Stromal cell of bone marrow (primary cell): Measurements from ENCODE around the gene DHPS.
"Not testable (repeated sequence)": the region's sequence is repeated elsewhere in the genome, so short reads cannot be mapped to it uniquely, and the experiment has no call there.

Experiments used
- DNase-seq: peaks from one replicate; pipeline ENCODE4 v3.0.0-alpha.2; 2012; ENCODE audit warnings: low read depth

DHPS gene

DNA sequence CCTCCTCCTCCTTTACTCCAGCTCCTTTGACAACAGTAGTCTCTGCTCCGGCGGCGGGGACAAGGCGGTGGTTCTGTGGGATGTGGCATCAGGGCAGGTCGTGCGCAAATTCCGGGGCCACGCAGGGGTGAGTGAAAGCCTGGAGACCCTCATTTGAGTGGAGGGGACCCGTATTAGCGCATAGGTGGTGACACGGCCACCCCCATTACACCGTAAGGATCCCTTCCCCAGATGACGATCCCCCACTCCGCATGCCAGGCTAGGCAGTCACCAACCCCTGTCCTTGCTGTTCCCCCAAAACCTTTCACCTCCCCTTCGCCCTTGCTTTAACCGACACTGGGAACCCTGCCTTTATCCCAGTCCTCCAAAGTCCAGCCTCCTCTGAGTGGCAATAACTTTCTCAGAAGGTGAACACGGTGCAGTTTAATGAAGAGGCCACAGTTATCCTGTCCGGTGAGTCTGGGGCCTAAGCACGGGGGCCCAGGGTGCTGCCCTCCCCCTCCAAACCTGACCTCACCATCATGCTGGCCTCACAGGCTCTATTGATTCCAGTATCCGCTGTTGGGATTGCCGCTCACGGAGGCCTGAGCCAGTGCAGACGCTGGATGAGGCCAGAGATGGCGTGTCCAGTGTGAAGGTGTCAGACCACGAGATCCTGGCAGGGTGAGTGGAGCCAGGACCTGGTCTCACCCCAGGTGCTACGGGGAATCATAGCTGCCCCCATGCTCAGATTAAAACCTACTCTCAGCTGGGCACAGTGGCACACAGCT is 11.3 kb downstream of the DHPS start:
- DNase-seq: no peak

DNA sequence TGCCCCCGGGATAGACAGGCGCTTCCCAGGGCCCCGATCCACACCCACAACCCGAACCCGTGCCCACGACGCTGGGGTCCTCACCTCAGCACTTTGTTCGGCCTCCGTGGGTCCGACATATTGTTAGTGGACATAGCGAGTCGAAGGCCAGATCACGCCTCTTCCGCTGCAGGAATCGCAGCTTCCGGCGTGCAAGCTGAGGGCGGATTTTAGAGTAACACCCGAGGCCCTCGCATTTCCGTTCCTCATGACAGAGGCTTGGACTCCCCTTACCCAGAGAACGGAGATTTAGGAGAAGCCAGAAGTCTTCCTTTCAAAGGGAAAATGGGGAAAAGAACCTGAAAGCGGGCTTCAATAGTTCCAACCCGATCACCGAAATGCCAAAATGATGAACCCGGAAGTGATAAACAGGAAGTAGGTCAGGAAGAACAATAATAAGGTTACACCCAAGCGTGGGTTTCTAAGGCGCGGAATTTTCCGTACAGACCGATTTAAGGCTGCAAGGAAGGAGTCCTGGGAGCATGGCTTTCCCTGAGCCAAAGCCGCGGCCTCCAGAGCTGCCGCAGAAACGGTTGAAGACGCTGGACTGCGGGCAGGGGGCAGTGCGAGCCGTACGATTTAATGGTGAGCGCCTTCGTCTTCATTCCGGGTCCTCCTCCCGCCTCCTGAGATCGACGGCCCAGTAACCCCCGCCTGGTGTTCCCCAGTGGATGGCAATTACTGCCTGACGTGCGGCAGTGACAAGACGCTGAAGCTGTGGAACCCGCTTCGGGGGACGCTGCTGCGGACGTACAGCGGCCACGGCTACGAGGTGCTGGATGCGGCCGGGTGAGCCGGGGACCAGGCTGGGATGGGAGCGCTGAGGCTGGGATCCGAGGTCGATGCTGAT is 12.2 kb downstream of the DHPS start:
- peak; percentile 64 for DNase-seq

DNA sequence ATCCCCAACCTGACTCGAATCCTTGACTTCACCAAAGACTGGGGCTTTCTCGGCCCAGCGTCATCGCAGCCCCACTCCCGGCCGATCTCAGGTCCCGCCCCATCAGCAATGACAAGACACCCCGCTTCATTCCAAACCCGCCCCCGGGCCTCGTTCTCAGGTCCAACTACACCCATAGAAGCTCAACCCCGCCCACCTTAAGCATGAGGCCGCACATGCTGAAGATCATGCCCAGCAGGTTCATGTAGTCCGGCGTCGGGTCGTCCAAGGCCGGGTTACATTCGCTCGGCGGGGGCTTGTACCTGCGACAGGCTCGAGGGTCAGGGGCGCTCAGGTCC is 12.8 kb downstream of the DHPS start:
- DNase-seq: peak; percentile 33

- DNase-seq: no peak
Observed at GRCh38 chr19:12668346-12668745, 13.3 kb downstream of the DHPS start.

- DNase-seq: no peak
Observed at GRCh38 chr19:12667731-12668302, 13.9 kb downstream of the DHPS start.

DNA sequence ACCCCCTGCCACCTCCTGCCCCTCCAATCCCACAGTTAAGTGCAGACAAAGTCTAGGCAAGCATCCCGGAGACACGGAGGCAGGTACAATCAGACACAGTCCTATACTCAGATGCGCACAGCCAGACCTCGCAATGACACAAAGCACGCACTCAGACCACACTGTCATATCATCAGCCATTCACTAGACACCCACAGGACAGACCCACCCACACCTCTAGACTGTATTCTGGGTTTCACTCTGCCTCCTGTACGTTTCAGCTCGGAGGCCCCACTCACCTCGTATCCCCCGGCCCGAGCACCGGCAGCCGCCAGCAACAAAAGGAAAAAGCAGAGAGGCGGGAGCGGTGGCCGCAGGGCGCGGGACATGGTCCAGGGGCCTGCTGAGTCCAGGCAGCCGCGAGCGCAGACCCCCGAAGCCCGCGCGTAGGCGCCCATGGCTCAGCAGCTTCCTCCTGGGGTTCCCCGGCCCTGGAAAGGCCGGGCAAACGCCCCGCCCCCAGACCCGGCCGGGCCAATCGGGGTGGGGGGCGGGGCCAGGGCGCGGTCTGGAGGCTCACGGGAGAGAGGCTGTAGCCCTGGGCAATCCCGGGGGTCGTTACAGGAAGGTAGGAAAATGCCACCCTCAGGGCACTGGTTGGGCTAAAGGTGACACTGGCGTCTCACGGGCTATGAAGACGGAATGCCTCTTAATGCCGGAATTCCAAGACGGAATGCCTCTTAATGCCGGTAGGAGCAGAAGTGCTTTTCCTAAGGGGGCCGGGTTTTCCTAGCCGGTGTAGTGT is 15.2 kb downstream of the DHPS start, which contains the start of the genes MAN2B1 and WDR83:
Gene MAN2B1, minus strand, starts transcription at position 478 of the 784 bp plus-strand sequence. Its CDS starts 41 bp downstream, at position 437.
Gene WDR83, plus strand, starts transcription at position 543 of the 784 bp plus-strand sequence. CDS start 2,984 bp downstream, outside the sequence.
- peak; percentile 48 for DNase-seq

GRCh38 chr19:12665671-12666264 is 15.9 kb downstream of the DHPS start:
- DNase-seq: no peak

GRCh38 chr19:12665281-12665573 is 16.5 kb downstream of the DHPS start:
- DNase-seq: no peak

GRCh38 chr19:12664406-12665280 is 17.0 kb downstream of the DHPS start:
- no peak for DNase-seq

GRCh38 chr19:12660980-12661379 is 20.7 kb downstream of the DHPS start:
- no peak for DNase-seq

- DNase-seq: no peak
Observed at GRCh38 chr19:12657966-12658365, 23.7 kb downstream of the DHPS start.

- no peak for DNase-seq
Observed at GRCh38 chr19:12656899-12657571, 24.6 kb downstream of the DHPS start.

DNA sequence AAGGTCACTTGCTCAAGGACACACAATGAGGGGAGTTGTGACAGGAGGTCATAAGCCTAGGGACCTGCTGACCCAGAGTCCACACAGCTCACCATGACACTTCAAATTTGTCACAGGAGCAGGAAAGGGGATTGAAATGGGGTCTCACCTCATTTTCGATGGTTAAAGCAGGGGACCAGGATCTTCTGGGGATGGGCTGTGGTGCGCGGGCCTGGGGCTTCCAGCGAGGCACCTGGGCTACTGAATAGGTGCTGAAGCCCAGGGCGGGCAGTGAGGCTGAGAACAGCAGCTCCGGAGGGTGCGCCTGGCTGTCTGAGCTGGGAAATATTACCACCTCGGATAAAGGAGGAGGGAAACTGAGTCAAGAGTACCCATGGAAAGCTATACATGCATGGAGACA is 26.1 kb downstream of the DHPS start:
- no peak for DNase-seq

DNA sequence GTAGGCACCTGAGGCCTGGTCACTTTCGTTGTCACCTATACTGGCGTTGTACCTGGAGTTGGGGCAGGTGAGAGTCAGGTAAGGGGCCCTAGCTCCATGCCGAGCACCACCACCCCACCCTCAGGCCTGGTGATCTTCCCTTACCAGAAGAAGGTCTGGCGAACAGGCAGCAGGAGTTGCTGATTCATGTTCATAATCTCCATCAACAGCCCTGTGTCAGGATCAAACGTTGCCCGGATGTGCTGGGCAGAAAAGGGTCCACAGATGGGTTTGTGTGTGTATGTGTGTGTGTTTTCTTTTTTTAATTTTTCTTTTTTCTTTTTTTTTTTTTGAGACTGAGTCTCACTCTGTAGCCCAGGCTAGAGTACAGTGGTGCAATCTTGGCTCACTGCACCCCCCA is 29.5 kb downstream of the DHPS start:
- no peak for DNase-seq

DNA sequence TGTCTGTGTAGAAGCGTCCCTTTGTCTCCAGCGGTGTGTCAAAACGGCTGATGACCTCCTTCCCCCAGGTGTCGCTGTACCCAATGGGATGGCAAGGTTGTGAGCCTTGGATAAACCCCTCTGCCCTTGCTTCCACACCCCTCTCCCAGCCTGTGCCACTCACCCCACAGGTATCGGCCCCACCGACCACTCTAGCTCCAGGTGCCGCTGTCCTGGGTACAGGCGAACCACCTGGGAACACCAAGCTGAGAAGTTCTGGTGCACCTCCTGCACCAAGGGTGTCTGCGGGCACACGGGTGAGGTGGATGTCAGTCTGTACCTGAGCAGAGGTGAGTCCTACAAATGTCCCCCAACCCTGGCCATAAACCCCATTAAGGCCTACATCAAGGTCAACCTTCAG is 31.7 kb downstream of the DHPS start:
- no peak for DNase-seq

DNA sequence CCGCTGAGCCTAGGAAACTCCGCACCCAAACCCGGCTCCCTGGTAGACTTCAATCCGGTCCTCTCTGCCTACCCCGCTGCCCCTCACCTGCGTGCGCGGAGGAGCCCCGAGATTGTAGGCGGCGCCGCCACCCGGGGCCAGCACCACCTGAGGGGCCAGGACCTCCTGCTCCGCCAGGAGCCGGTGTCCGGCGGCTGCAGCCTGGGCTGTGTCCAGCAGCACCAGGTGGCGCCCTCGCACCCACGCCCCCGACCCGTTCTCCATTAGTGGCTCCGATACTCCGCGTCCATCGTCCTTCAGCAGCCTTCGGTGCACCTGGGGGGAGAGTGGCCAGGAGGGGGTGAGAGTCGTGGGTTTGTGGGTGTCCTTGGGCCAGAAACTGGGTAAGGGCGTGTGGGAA is 33.6 kb downstream of the DHPS start:
- DNase-seq: no peak

GRCh38 chr19:12647490-12648071 is 34.1 kb downstream of the DHPS start:
- no peak for DNase-seq

DNA sequence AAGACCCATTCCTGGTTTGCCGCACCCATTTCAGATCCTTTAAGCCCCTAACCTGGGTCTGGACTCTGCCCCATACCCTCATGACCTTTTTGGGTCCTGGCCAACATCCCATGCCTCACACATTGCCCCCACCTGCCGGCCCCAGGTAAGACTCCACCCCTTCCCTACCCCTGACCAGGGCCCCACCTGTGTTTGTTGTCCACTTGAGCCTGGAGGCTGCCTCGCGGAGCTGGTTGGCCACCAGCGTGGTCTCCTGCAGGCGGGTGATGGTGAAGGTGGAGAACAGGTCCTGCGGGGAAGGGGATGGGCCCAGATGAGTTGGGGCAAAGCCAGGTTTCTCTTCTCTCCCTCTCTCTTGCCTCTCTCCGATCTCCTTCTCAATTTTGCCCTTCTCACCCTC is 34.6 kb downstream of the DHPS start:
- no peak for DNase-seq

GRCh38 chr19:12646551-12646950 is 35.1 kb downstream of the DHPS start:
- DNase-seq: no peak

DNA sequence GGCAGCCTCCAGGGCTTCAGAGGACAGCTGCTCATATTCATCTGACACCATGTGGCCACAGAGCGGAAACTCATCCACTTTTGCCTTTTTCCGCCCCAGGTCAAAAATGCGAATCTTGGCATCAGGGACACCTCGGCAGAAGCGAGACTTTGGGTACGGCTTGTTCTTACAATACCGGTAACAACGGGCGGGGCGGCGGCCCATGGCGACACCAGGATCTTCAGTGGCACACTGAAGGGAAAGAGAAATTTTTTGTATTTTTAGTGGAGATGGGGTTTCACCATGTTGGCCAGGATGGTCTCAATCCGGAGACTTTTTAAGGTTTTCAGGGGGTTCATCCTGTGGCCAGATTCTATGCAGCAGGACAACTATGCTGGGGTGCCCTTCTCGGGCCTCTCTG is 38.0 kb downstream of the DHPS start:
- DNase-seq: not testable (repeated sequence)
